Keratinocyte (primary cell): ENCODE results near the gene NT5DC3.
A peak's percentile ranks its signal among the peaks of the same experiment; 100 is the strongest.

Experiments
- CTCF ChIP-seq, 3 experiments: IDR thresholded peaks in 1 of 3; conservative IDR thresholded peaks in 1 of 3; optimal IDR thresholded peaks in 1 of 3; 2 replicates in 2 of 3; 3 replicates in 1 of 3; pipeline versions ENCODE3 to v1.5.1; 2011; ENCODE audit warnings: low read length in 3 of 3, mild to moderate bottlenecking in 3 of 3, moderate library complexity in 2 of 3, control low read depth in 1 of 3, inconsistent platforms in 1 of 3; ENCODE audit not compliant: insufficient read depth in 2 of 3; ENCODE audit errors: extremely low read depth in 1 of 3
- EZH2 ChIP-seq: IDR thresholded peaks from one replicate; pipeline ENCODE4 v1.6.1; 2012; ENCODE audit warnings: inconsistent platforms, mild to moderate bottlenecking, low read length, moderate library complexity

DNA sequence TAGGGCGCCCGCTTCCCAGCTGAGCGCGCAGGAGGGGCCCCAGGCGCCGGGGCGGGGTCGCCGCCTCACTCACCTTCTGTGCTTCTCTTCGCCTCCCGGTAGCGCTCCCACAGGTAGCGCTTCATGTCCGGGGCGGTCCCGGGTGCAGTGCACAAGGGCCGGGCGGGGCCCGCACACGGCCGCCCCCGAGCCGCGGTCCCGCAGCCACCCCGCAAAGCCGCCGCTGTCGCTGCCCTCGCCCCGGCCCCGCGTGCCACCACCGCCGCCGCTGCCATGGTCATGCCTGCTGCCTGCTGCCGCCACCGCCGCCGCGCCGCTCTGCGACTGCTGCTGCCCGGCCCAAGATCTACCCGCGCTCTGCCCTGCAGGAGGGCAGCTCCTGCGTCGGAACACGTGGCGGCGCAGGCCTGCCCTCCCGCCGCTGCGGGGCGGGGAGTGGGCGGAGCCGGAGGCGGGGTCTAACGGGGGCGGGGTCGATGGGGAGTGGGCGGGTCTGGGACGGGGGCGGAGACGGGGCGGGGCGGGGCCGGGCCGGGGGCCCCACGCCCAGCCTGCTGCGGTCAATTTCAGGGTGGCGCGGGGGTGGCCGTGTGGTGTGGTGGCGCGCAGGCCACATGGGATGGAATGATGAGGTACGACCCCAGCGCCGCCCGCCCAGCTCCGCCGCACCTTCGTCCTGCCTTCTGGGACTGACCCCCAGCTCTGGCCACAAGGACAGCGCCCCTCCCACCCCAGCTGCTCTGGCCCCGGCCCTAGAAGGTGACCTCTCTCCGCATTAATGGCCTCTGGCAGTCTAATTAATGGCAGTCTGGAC, at the start of gene NT5DC3:
- peak in 1 of 3 experiments; percentile 32 for TF ChIP-seq CTCF (optimal IDR thresholded peaks at IDR 0.05 in 1 of 3, IDR thresholded peaks at IDR 0.05 in 1 of 3, conservative IDR thresholded peaks at IDR 0.05 in 1 of 3; ENCODE audit: extremely low read depth in 1 of 3, insufficient read depth in 2 of 3, low read length in 3 of 3)
- no peak for TF ChIP-seq EZH2
